AG10803 (cell line): ENCODE results near the gene TWF2.
"Not testable (repeated sequence)": the region's sequence is repeated elsewhere in the genome, so short reads cannot be mapped to it uniquely, and the experiment has no call there.

Experiments used
- DNase-seq: peaks from one replicate; pipeline ENCODE4 v3.0.0; 2010; ENCODE audit warnings: low read depth
- H3K4me3 ChIP-seq: 2 replicates; pipeline ENCODE4 v1.5.1; 2011; ENCODE audit warnings: mild to moderate bottlenecking, low read length, control low read depth
- CTCF ChIP-seq: conservative IDR thresholded peaks from 2 replicates; pipeline ENCODE4 v1.5.1; 2011; ENCODE audit warnings: mild to moderate bottlenecking, low read length, control low read depth, inconsistent platforms

Gene TWF2

GRCh38 chr3:52279596-52279995 is 40.6 kb upstream of the TWF2 start:
- no peak for TF ChIP-seq CTCF
- peak overlapping the region; percentile 97 for H3K4me3 ChIP-seq
- no peak for DNase-seq

- peak within 1 kb of the TSS; percentile 97 for H3K4me3 ChIP-seq
- peak; percentile 51 for TF ChIP-seq CTCF
- DNase-seq, result peak; percentile 92
These were observed 39.6 kb upstream of the TWF2 start, which contains the start of gene WDR82 for GRCh38 chr3:52278510-52279069. Gene WDR82, minus strand, starts transcription at chr3:52278649. Its CDS starts 288 bp downstream, at chr3:52278361.

- DNase-seq, result peak; percentile 47
- peak overlapping the region; percentile 97 for H3K4me3 ChIP-seq
- TF ChIP-seq CTCF, result peak; percentile 43
These were observed 39.1 kb upstream of the TWF2 start for GRCh38 chr3:52277972-52278509.

GRCh38 chr3:52277071-52277964 is 38.4 kb upstream of the TWF2 start:
- peak; percentile 45 for DNase-seq
- TF ChIP-seq CTCF, result no peak
- H3K4me3 ChIP-seq, result peak overlapping the region; percentile 97

- not testable (repeated sequence) for H3K4me3 ChIP-seq, DNase-seq
These were observed 35.8 kb upstream of the TWF2 start for GRCh38 chr3:52274781-52275180.

GRCh38 chr3:52272831-52273230 is 33.9 kb upstream of the TWF2 start:
- TF ChIP-seq CTCF, result no peak
- no peak for DNase-seq
- H3K4me3 ChIP-seq, result no peak overlapping the region

- H3K4me3 ChIP-seq, DNase-seq: not testable (repeated sequence)
These were observed 33.2 kb upstream of the TWF2 start for GRCh38 chr3:52272172-52272571.

GRCh38 chr3:52270252-52270754 is 31.3 kb upstream of the TWF2 start:
- H3K4me3 ChIP-seq, result no peak overlapping the region
- TF ChIP-seq CTCF, result no peak
- DNase-seq, result peak; percentile 57
